NCI-H128 (cell line): ENCODE measurements around the gene THTPA.

Experiments used
- DNase-seq: peaks from one replicate; lab custom pipeline; 2025; ENCODE audit not compliant: unreplicated experiment; lab: John Stamatoyannopoulos, UW

THTPA gene

GRCh38 chr14:23566778-23567185, 10.7 kb downstream of the THTPA start:
- DNase-seq = no peak

GRCh38 chr14:23567186-23568020, 11.3 kb downstream of the THTPA start, which contains the start of gene AP1G2:
AP1G2 (minus strand) TSS chr14:23567791; CDS start chr14:23567314, 477 bp downstream.
- DNase-seq = peak; percentile 68

GRCh38 chr14:23568021-23568599, 12.0 kb downstream of the THTPA start:
- DNase-seq = no peak

GRCh38 chr14:23568600-23569331, 12.7 kb downstream of the THTPA start:
- DNase-seq = no peak

GRCh38 chr14:23569443-23570151, 13.5 kb downstream of the THTPA start:
- DNase-seq = peak; percentile 43

- no peak for DNase-seq
Observed at GRCh38 chr14:23570806-23571483, 14.9 kb downstream of the THTPA start.

- no peak for DNase-seq
Observed at GRCh38 chr14:23571701-23572523, 15.8 kb downstream of the THTPA start.

- no peak for DNase-seq
Observed at GRCh38 chr14:23572524-23572828, 16.4 kb downstream of the THTPA start.

GRCh38 chr14:23572836-23573235, 16.8 kb downstream of the THTPA start:
- DNase-seq = no peak

GRCh38 chr14:23573384-23574015, 17.4 kb downstream of the THTPA start:
- DNase-seq = no peak

- no peak for DNase-seq
Observed at GRCh38 chr14:23577004-23577681, 21.1 kb downstream of the THTPA start.

- DNase-seq = no peak
Observed at GRCh38 chr14:23577710-23578392, 21.8 kb downstream of the THTPA start.

- no peak for DNase-seq
Observed at GRCh38 chr14:23578560-23579310, 22.7 kb downstream of the THTPA start, which contains the start of gene JPH4. JPH4 (minus strand) TSS chr14:23578790; CDS start chr14:23577453, 1,337 bp downstream.

GRCh38 chr14:23579311-23579630, 23.2 kb downstream of the THTPA start:
- DNase-seq = no peak

GRCh38 chr14:23579739-23580138, 23.7 kb downstream of the THTPA start:
- no peak for DNase-seq

GRCh38 chr14:23580152-23580926, 24.3 kb downstream of the THTPA start:
- DNase-seq = no peak

- DNase-seq = no peak
Observed at GRCh38 chr14:23580948-23581281, 24.8 kb downstream of the THTPA start.
